GM19438 (cell line): ENCODE measurements around the gene UBE2V1.

Source experiments
- ATAC-seq: cut with Tn5 transposase; IDR thresholded peaks from one replicate; pipeline ENCODE4 v1.9.1; 2021; ENCODE audit warnings: low read depth; ENCODE audit not compliant: unreplicated experiment

The UBE2V1 gene

DNA sequence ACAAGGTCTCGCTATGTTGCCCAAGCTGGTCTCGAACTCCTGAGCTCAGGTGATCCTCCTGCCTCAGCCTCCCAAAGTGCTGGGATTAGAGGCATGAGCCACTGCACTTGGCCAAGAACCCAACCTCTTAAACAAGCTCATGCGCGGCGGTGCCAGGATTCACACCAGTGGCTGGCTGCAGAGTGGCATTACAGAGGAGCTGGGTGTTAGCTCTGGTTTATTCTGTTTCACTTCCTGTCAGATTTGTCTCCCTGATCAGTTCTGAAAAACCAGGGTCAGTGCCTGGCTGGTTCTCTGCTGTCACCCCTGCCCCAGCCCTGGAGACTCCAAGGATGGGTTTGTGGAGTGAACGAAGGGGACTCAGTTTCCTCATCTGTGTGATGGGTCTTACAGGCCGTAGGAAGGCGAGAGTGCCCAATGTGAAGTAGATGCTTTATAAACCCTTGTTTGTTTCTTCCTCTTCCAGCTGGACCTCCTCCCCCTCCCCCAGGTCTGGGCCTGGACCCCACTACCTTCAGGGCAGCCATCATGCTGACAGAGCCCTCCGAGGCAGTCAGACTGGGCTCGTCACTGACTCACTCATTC, 63.4 kb downstream of the UBE2V1 start:
- ATAC-seq: no peak

DNA sequence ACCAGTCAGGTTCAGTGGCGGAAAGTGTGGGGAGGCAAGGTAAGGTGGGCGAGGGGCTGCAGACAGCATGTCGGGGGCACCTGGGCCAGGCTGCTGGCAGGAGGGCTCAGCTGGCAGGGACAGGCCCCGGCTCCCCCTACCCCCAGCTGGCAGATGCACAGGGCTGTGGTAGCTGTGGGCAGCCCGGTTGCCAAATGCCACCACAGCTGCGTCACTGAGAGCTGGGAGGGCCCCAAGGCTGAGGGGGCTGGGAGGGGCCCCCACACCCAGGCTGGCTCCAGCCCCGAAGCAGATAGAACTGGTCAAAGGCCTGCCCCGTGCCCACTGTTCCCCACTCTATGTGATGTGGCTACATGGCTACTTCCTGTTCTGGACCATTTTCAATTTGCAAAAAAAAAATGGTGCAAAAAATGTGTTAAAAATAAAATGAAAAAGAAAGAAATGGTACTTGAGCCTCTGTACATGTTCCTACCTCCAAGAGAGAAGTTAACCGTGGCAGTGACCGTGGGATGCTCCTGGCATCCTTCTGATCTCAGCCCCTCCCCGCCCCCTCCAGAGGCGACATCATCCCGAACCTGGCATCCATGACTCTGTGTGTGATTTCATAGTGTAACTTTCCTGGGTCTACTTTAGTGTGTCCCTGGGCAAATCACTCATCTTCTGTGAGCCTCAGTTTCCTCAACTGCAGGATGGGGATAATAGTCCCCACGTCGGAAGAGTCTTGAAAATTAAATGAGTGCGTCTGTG, 64.4 kb downstream of the UBE2V1 start:
- no peak for ATAC-seq

DNA sequence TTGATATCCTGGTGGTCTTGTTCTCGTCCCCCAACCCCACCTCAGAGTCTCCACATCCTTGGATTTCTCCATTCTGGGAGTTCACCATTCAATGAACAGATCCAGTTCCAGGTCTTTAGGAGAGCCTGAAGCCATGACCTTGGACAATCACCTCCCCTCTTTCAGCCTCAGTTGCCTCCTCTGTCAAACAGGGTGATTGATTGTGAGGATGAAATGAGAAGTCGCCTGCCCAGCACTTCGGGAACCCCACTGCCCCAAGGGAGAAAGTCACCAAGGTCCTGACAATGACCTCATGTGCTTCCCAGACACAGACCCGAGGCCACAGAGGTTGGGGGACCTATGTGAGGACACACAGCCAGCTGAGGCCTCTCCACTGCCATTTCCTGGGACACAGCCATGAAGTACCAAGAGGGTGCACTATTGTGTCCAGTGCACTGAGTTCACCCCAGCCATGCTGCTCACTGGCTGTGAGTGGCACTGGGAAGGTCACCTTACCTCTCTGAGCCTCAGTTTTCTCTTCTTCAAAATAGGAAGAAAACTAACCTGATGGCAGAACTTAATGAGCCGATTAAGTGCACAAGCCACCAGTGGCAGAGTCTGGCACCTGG, 68.5 kb downstream of the UBE2V1 start:
- no peak for ATAC-seq

GRCh38 chr20:50043573-50044352, 69.2 kb downstream of the UBE2V1 start:
- ATAC-seq: no peak

- ATAC-seq: no peak
Observed at GRCh38 chr20:50042370-50043313, 70.3 kb downstream of the UBE2V1 start.

DNA sequence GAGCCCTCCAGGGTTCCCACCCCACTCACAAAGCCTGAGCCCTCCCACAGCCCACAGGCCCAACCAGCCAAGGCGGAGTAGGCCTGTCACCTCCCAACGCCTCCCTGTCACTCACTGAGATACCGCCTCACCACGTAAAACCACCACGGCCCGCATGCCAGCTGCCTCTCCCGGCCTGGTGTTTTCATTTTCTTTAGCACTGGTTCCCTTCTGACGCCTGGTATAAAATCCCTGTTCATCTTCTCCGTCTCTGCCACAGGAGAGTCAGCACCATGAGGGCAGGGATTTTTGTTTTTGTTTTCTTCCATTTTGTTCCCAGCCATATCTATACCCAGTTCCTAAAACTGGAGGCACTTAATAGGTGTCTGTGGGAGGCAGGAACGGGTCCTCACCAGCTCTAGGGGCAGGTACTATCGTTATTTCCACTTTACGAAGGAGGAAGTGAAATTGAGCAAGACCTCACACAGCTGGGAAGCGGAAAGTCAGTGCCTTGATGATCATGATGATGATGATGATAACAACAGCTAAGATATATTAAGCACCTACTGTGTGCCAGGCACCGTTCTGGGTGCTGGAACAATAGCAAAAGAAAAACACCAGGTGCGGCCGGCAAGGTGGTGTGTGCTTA, 71.6 kb downstream of the UBE2V1 start:
- ATAC-seq: no peak

DNA sequence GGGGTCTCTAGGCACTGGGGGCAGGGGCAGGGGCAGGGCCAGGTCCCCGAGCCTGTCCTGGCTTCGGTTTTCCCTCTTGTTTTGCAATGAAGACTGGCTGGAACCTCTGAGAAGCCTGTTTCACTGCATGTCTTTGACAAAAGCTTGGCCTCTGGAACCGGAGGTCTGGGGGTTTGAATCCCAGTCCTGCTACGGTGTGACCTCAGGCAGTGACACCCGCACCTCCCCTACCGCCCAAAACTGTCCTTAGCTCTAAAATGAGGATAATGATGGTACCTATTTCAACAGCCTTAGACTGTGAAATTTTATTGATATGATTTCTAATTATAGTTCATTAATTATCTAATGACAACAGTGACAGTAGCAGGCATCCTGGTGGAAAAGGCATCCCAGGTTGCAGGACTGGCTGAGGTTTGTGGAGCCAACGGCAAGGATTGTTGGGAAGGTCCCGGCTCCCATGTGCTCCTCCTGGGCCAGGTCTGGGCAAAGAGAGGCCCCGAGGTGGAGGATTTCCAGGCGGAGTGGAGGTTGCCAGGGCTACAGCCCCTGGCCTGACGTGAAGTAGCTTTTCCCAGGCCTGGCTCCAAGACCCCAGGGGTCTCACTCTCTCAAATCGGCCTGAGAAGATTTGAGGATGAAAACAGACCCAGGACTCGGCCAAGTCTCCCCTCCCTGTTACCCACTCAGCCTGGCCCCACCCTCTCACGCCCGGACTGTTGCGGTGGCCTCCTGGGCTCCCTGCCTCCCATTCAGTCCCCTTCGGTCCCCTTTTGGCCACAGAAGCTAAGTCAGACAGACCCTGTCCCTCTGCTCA, 72.3 kb downstream of the UBE2V1 start:
- ATAC-seq: no peak

DNA sequence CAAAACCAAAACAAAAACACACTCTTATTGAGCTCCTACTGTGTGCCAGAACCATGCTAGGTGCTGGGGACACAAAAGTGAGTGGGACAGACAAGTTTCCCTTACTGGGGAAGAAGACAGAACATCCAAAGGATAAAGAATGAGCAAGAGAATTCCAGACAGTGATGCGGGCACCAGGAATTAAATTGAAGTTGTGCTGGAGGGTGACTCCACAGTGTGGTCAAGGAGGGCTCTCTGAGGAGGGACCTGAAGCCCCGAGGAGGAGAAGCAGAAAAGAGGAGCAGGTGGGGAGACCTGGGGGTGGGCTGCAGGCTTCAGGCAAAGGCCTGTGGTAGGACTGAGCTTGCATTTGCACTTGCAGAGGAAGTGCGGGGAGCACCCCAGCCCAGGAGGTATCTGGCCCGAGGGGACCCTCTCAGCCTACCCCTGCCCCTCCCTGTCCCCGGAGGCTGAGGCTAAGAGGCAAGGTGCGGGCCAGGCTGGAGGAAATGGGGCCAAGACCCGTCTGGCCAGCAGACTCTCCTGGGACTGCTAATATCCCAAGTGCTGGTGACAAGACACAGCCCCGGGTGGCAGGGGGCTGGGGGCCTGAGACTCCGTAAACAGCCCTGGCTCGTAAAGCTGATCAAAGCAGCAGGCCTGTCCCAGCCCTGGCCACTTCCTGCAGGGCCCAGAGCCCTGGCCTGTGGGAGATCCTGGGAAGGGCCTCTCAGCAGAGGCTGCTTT, 73.1 kb downstream of the UBE2V1 start:
- ATAC-seq: no peak

GRCh38 chr20:50038574-50038991, 74.4 kb downstream of the UBE2V1 start:
- no peak for ATAC-seq

- ATAC-seq: no peak
Observed at GRCh38 chr20:50038169-50038568, 74.8 kb downstream of the UBE2V1 start.

GRCh38 chr20:50037575-50037974, 75.4 kb downstream of the UBE2V1 start:
- ATAC-seq: no peak

- no peak for ATAC-seq
Observed at GRCh38 chr20:50037123-50037522, 75.8 kb downstream of the UBE2V1 start.

DNA sequence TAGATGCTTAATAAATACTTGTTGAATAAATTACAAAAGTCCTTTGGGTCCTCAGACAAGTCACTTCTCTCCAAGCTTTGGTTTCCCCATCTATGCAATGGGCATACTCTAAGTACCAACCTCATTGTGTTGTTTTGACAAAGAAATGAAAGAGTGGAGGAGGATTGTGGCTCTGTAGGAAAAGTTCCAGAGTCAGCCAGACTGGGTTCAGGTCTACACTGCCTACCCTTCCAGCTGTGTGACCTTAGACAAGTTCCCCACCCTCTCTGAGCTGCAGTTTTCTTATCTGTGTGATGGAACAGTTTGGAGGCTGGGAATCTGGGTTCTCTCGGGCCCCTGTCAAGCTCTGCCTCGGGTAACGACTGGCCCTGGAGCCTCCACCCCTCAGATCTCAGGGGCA, 76.2 kb downstream of the UBE2V1 start:
- no peak for ATAC-seq

- no peak for ATAC-seq
Observed at GRCh38 chr20:50034567-50035180, 78.3 kb downstream of the UBE2V1 start.

- no peak for ATAC-seq
Observed at GRCh38 chr20:50032955-50033666, 79.8 kb downstream of the UBE2V1 start.
